GM12878 (cell line): ENCODE data around the gene RBBP6. TPM values are rescaled to one million over a fixed set of nuclear protein-coding genes. Genes with fewer than 3 reads are reported as not detected.

Source experiments
- ATAC-seq: fragments of 200-7000 bp; cut with Tn5 transposase; 3 replicates; pipeline ENCODE4 v1.9.1; 2020; ENCODE audit warnings: mild to moderate bottlenecking, moderate library complexity
- BruUV-seq: library from RNA; stranded (reverse); fragments of 400-500 nt; replicated peaks from 2 replicates; lab custom pipeline; 2021; lab: Mats Ljungman, UMichigan
- CTCF ChIA-PET: fragments of 300-600 bp; sonication (Branson Sonifier 250); formaldehyde crosslinking; extraction: SDS; loops from one replicate; lab custom pipeline; 2021; ENCODE audit warnings: inconsistent platforms; lab: Yijun Ruan, JAX
- POLR2A ChIA-PET: fragments of 350-600 bp; formaldehyde crosslinking; extraction: SDS; loops from one replicate; lab custom pipeline; 2021; ENCODE audit warnings: inconsistent platforms; lab: Charles Lee
- RAD21 ChIA-PET: fragments of 300-600 bp; sonication (Branson Sonifier 250); formaldehyde crosslinking; loops from one replicate; lab custom pipeline; 2023; ENCODE audit warnings: antibody characterized with exemption; ENCODE audit not compliant: unreplicated experiment; lab: Charles Lee
- SMC1A ChIA-PET: fragments of 300-600 bp; sonication (Branson Sonifier 250); formaldehyde crosslinking; loops from one replicate; lab custom pipeline; 2023; ENCODE audit not compliant: unreplicated experiment, uncharacterized antibody; lab: Charles Lee
- DNase-seq: peaks from one replicate; pipeline ENCODE4 v3.0.0-alpha.2; 2011; ENCODE audit warnings: low read depth, low spot score
- FAIRE-seq: peaks from 3 replicates; lab custom pipeline; 2011; peaks lifted over from hg19 to GRCh38; lab: Jason Lieb, UNC
- H2AFZ ChIP-seq: 2 replicates; pipeline ENCODE4 v1.6.0; 2011; ENCODE audit warnings: low read depth, low read length, control low read depth; ENCODE audit not compliant: control insufficient read depth
- H3K27ac ChIP-seq: 2 replicates; pipeline ENCODE4 v1.5.1; 2011; ENCODE audit warnings: control low read depth; ENCODE audit not compliant: control insufficient read depth, insufficient read depth
- H3K27me3 ChIP-seq, 2 experiments: replicated peaks in 1 of 2; 2 replicates each; pipeline versions ENCODE4 v1.6.0 to v1.6.1; 2011; ENCODE audit warnings: low read length in 1 of 2; ENCODE audit not compliant: control insufficient read depth in 2 of 2, insufficient read depth in 2 of 2
- H3K36me3 ChIP-seq, 2 experiments: 2 replicates each; pipeline ENCODE4 v1.5.1; 2011; ENCODE audit warnings: low read length in 1 of 2; ENCODE audit not compliant: control insufficient read depth in 2 of 2, insufficient read depth in 2 of 2
- H3K4me1 ChIP-seq: 2 replicates; pipeline ENCODE4 v1.6.1; 2011; ENCODE audit warnings: mild to moderate bottlenecking, low read length, moderate library complexity, mixed read lengths; ENCODE audit not compliant: control insufficient read depth, insufficient read depth
- H3K4me2 ChIP-seq: 2 replicates; pipeline ENCODE4 v1.6.0; 2011; ENCODE audit warnings: control low read depth; ENCODE audit not compliant: control insufficient read depth, insufficient read depth
- H3K4me3 ChIP-seq: fragments of 200-600 bp; sonication (generic); 2 replicates; pipeline ENCODE4 v1.5.1; 2016
- H3K79me2 ChIP-seq: 2 replicates; pipeline ENCODE4 v1.6.0; 2011; ENCODE audit warnings: low read length; ENCODE audit not compliant: control insufficient read depth, insufficient read depth
- H3K9ac ChIP-seq: 2 replicates; pipeline ENCODE4 v1.8.0; 2011; ENCODE audit warnings: low read length, control low read depth, mixed read lengths; ENCODE audit not compliant: control insufficient read depth, insufficient read depth
- H3K9me3 ChIP-seq: replicated peaks from 3 replicates; pipeline ENCODE4 v1.5.1; 2011; ENCODE audit warnings: mild to moderate bottlenecking, low read length; ENCODE audit not compliant: control insufficient read depth, insufficient read depth
- H4K20me1 ChIP-seq: 2 replicates; pipeline ENCODE4 v1.6.0; 2011; ENCODE audit not compliant: control insufficient read depth, insufficient read depth
- ATF7 ChIP-seq: fragments of 450-650 bp; IDR thresholded peaks from 2 replicates; pipeline ENCODE4 v1.6.1; 2016; ENCODE audit warnings: low read depth, mild to moderate bottlenecking
- CBFB ChIP-seq: IDR thresholded peaks from 2 replicates; pipeline ENCODE4 v1.6.1; 2016; ENCODE audit warnings: antibody characterized with exemption, low read depth
- CHD4 ChIP-seq: fragments of 200-600 bp; sonication (generic); IDR thresholded peaks from 2 replicates; pipeline ENCODE4 v1.6.1; 2016; ENCODE audit warnings: mild to moderate bottlenecking
- EP300 ChIP-seq, 2 experiments: fragments of 150-350 bp in 1 of 2; IDR thresholded peaks; 2 replicates each; pipeline ENCODE4 v1.6.1; 2011 to 2012; ENCODE audit warnings: low read depth in 2 of 2, low read length in 2 of 2, borderline replicate concordance in 1 of 2, improper control_type of control experiment in 1 of 2, inconsistent platforms in 1 of 2; ENCODE audit not compliant: control insufficient read depth in 1 of 2
- POLR2AphosphoS2 ChIP-seq: IDR thresholded peaks from 2 replicates; pipeline ENCODE4 v1.6.1; 2011; ENCODE audit warnings: low read depth, mild to moderate bottlenecking, low read length, improper control_type of control experiment, moderate library complexity
- RAD21 ChIP-seq: IDR thresholded peaks from 2 replicates; pipeline ENCODE4 v1.6.1; 2011; ENCODE audit warnings: mild to moderate bottlenecking, low read depth, low read length, moderate library complexity; ENCODE audit not compliant: insufficient read depth
- SMC3 ChIP-seq: IDR thresholded peaks from 2 replicates; pipeline ENCODE4 v1.6.1; 2011; ENCODE audit warnings: low read length, improper control_type of control experiment, borderline replicate concordance
- WGBS: methylation state at CpG from one replicate; pipeline ENCODE4 v1.1.6; 2016; ENCODE audit warnings: low lambda C conversion rate; ENCODE audit not compliant: insufficient replicate concordance, insufficient coverage; ENCODE audit errors: missing lambda C conversion rate; 5-methylcytosine and 5-hydroxymethylcytosine counted together
- in situ Hi-C: fragments of 300-500 bp; cut with MboI; formaldehyde crosslinking; loops from 9 replicates; pipeline ENCODE4 v1.14.3; 2018; ENCODE audit warnings: mixed read lengths
- intact Hi-C: fragments of 100-400 bp; cut with micrococcal nuclease; formaldehyde crosslinking; loops from one replicate; pipeline ENCODE4 v1.14.2; 2022; ENCODE audit not compliant: unreplicated experiment
- polyA plus RNA-seq, 11 experiments: library from polyadenylated mRNA; depleted of rRNA in 4 of 11; unstranded in 6 of 11; stranded (reverse) in 5 of 11; fragments of >200 nt; fragmentation: Nextera tagmentation in 4 of 11; fragmentation: Illumina TruSeq in 1 of 11; extraction: Ambion mirVana in 4 of 11; extraction: Trizol in 1 of 11; gene quantifications; 1 replicate in 1 of 11; 2 replicates in 10 of 11; pipeline versions ENCODE4 v1.2.1 to v1.2.3, GENCODE V29; 2011 to 2016; ENCODE audit warnings: inconsistent platforms in 2 of 11, missing spikeins in 2 of 11, low read depth in 1 of 11
- total RNA-seq, 4 experiments: library from RNA; depleted of rRNA in 3 of 4; stranded (reverse); fragments of >200 nt in 3 of 4; fragmentation: Illumina TruSeq in 1 of 4; extraction: Trizol in 1 of 4; gene quantifications; 2 replicates each; pipeline versions ENCODE4 v1.2.1 to v1.2.3, GENCODE V29; 2013 to 2021
- TF ChIP-seq, protein P1 (sequence below): IDR thresholded peaks from 2 replicates; pipeline ENCODE4 v1.6.1; 2011; ENCODE audit warnings: low read depth, mild to moderate bottlenecking, low read length, moderate library complexity, borderline replicate concordance; ENCODE audit errors: extremely low read depth
- TF ChIP-seq, protein P2 (sequence below): fragments of 150-350 bp; IDR thresholded peaks from 2 replicates; pipeline ENCODE4 v1.6.1; 2016; ENCODE audit warnings: low read depth, low read length

Gene RBBP6
- total and polyA plus RNA-seq, 10 of the 15 experiments (the other 5 are each of a cell fraction or from before 2014, with no cell fraction given) = 16.9 to 80.2 (median 36.5) TPM

DNA sequence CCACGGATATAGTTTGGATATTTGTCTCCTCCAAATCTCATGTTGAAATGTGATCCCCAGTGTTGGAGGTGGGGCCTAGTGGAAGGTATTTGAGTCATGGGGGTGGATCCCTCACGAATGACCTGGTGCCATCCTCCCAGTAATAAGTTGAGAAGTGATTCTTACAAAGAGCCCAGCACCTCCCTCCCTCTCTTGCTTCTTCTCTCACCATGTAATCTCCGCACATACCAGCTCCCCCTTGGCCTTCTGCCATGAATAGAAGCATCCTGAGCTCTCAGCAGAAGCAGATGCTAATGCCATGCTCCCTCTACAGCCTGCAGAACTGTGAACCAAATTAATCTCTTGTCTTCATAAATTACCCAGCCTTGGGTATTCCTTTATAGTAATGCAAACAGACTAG is 41.9 kb upstream of the RBBP6 start:
- ChIA-PET SMC1A (no interaction called here), CTCF (no interaction called here), RAD21 (interaction anchor here (1.0 kb wide), 1 partner anchor 102 kb away, joined by 3 read pairs; no protein-coding TSS in a partner anchor), POLR2A (no interaction called here)
- H4K20me1 ChIP-seq = no peaks in the 10 kb centered on the region
- BruUV-seq = no TSS peak
- in situ Hi-C loops = loop anchor here (5.0 kb wide), 1 partner anchor 85 kb away; no protein-coding TSS in a partner anchor
- H3K79me2 ChIP-seq = no peaks in the 10 kb centered on the region
- ATAC-seq (no peak), FAIRE-seq (no peak), DNase-seq (no peak)
- intact Hi-C loops = no loop called here
- no peaks in the 10 kb centered on the region for H3K9me3 ChIP-seq
- H3K4me2 ChIP-seq = no peak overlapping the region
- H3K36me3 ChIP-seq = no peaks in the 10 kb centered on the region
- no peak overlapping the region for H2AFZ ChIP-seq
- no peak overlapping the region for H3K4me3 ChIP-seq
- no peak overlapping the region for H3K9ac ChIP-seq
- TF ChIP-seq CBFB = no peak
- TF ChIP-seq CHD4 = no peak
- TF ChIP-seq SMC3 = no peak
- TF ChIP-seq POLR2AphosphoS2 = no peak
- no peak for TF ChIP-seq ATF7
- no peaks in the 10 kb centered on the region for H3K27me3 ChIP-seq
- H3K4me1 ChIP-seq = no peaks in the 10 kb centered on the region; the same call in 1 of the 2 replicates
- no peak overlapping the region for H3K27ac ChIP-seq
- WGBS = 38% methylated on average over 3 of the region's 3 CpGs

DNA sequence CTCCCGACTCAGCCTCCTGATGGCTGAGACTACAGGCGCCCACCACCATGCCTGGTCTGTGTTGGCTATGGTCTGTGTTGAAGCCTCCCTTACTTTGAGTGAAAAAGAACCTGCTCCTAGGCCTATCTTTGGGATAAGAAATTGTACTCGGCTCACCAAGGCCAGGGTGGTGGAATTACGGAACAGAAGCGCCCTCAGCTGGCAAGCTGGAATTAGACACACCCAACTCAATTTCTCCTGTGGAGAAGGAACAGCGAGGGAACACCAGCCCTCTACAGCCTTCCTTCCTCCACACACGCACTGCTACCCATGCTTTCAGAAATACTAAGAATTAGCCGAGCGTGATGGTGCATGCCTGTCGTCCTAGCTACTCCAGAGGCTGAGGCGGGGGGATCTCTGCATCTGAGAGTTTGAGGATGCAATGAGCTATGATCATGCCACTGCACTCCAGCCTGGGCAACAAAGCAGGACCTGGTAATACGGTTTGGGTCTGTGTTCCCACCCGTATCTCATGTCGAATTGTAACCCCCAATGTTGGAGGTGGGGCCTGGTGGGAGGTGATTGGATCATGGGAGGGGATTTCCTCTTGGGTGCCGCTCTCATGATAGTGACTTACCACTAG is 40.1 kb upstream of the RBBP6 start:
- Histone ChIP-seq H4K20me1 (no peaks in the 10 kb centered on the region), H3K36me3 (no peaks in the 10 kb centered on the region), H3K4me1 (no peaks in the 10 kb centered on the region; the same call in 1 of the 2 replicates), H3K27me3 (no peaks in the 10 kb centered on the region), H3K9me3 (no peaks in the 10 kb centered on the region), H3K27ac (no peak overlapping the region), H3K4me3 (no peak overlapping the region), H3K79me2 (no peaks in the 10 kb centered on the region), H3K4me2 (no peak overlapping the region), H2AFZ (no peak overlapping the region), H3K9ac (no peak overlapping the region)
- no TSS peak for BruUV-seq
- ChIA-PET POLR2A (no interaction called here), CTCF (interaction anchor here (0.5 to 1.8 kb wide), 13 partner anchors 139 to 1321 kb away, joined by 3 to 11 read pairs (median 4); partner anchors contain the start of gene CACNG3), SMC1A (interaction anchor here (0.9 to 1.9 kb wide), 3 partner anchors 93 to 454 kb away, joined by 3 to 7 read pairs (median 4); no protein-coding TSS in a partner anchor), RAD21 (interaction anchor here (0.9 to 1.5 kb wide), 4 partner anchors 243 to 457 kb away, joined by 3 to 5 read pairs (median 4); partner anchors contain the start of gene CACNG3)
- intact Hi-C loops (no loop called here), in situ Hi-C loops (loop anchor here (5.0 kb wide), 1 partner anchor 87 kb away; no protein-coding TSS in a partner anchor)
- ATAC-seq (peak; percentile 71), DNase-seq (no peak), FAIRE-seq (no peak)
- WGBS = 9% methylated on average over 15 of the region's 15 CpGs
- TF ChIP-seq RAD21 = peak; percentile 63
- no peak for TF ChIP-seq EP300 (IDR thresholded peaks at IDR 0.05; ENCODE audit: borderline replicate concordance in 1 of 2, control insufficient read depth in 1 of 2, low read depth in 2 of 2, low read length in 2 of 2)
- TF ChIP-seq SMC3 = peak; percentile 44; the same call in 1 of the 2 replicates
- TF ChIP-seq, protein P1, sequence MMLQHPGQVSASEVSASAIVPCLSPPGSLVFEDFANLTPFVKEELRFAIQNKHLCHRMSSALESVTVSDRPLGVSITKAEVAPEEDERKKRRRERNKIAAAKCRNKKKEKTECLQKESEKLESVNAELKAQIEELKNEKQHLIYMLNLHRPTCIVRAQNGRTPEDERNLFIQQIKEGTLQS = no peak
- TF ChIP-seq, protein P2, sequence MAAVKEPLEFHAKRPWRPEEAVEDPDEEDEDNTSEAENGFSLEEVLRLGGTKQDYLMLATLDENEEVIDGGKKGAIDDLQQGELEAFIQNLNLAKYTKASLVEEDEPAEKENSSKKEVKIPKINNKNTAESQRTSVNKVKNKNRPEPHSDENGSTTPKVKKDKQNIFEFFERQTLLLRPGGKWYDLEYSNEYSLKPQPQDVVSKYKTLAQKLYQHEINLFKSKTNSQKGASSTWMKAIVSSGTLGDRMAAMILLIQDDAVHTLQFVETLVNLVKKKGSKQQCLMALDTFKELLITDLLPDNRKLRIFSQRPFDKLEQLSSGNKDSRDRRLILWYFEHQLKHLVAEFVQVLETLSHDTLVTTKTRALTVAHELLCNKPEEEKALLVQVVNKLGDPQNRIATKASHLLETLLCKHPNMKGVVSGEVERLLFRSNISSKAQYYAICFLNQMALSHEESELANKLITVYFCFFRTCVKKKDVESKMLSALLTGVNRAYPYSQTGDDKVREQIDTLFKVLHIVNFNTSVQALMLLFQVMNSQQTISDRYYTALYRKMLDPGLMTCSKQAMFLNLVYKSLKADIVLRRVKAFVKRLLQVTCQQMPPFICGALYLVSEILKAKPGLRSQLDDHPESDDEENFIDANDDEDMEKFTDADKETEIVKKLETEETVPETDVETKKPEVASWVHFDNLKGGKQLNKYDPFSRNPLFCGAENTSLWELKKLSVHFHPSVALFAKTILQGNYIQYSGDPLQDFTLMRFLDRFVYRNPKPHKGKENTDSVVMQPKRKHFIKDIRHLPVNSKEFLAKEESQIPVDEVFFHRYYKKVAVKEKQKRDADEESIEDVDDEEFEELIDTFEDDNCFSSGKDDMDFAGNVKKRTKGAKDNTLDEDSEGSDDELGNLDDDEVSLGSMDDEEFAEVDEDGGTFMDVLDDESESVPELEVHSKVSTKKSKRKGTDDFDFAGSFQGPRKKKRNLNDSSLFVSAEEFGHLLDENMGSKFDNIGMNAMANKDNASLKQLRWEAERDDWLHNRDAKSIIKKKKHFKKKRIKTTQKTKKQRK = no peak
